ENCODE data around the gene TMEM92.
"Not testable (repeated sequence)": the region's sequence is repeated elsewhere in the genome, so short reads cannot be mapped to it uniquely, and the experiment has no call there.

The TMEM92 gene

DNA sequence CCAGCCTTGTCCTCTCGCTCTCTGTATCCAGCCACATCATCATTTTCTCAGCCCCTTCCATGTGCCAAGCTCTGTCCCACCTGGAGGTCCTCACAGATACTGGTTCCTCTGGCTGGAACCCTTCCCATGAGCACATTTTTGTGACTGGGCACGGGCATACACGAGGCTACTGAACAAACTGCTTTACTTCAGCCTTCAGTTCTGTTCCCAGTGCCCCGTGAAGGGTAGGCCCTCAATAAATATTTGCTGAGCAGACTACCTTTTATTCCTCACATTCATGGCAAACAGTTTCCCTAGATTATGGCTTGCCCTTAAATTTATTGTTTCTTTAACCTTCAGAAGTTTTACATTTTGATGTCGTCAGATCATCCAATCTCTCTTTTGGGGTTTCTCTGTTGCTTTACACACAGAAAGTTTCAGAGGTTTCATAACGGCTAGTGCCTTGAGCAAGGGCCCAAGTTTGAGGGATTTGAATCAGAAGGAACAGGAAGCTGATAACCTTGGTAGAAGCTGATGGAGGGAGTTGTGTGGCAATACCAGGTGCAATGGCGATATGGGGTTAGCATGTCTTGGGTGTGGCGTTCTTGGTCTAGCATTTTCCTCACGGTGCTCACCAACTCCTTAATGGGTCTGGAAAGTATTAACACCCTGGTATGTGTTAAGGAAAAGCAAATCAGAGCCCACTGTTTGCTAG, 27.8 kb downstream of the TMEM92 start:
- DNase-seq: no peak

DNA sequence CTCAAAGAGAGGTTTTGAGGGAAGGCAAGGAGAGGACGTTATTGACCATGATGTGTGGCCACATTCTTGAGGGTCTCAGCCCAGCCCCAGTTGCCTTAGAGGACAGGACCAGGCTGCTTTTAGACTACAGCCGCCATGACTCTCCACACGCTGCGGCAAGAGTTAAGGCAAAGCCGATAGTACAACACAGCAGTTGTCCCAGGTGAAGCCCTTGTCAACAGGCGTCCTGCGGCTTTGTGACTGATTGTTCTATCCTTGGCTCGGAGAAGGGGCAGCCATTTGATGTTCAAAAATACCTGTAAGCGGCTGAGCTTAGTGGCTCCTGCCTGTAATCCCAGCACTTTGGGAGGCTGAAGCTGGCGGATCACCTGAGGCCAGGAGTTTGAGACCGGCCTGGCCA, 28.8 kb downstream of the TMEM92 start:
- DNase-seq: no peak

DNA sequence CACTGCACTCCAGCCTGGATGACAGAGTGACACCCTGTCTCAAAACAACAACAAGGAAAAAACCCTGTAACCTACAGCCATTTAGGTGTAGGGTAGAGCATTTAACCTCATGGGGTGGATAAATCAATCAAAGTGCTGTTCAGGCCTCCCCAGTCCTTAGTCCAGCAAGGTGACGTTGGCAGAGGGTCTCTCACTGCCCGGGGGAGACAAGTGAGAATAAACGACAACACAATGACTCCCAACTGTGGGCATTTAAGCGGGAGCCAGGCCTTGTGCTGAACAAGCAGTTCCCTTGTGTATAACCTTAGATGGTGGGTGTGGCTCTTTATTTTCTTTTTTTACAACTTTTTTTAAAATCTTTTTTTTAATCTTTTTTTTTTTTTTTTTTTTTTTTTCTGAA, 29.3 kb downstream of the TMEM92 start:
- no peak for DNase-seq

DNA sequence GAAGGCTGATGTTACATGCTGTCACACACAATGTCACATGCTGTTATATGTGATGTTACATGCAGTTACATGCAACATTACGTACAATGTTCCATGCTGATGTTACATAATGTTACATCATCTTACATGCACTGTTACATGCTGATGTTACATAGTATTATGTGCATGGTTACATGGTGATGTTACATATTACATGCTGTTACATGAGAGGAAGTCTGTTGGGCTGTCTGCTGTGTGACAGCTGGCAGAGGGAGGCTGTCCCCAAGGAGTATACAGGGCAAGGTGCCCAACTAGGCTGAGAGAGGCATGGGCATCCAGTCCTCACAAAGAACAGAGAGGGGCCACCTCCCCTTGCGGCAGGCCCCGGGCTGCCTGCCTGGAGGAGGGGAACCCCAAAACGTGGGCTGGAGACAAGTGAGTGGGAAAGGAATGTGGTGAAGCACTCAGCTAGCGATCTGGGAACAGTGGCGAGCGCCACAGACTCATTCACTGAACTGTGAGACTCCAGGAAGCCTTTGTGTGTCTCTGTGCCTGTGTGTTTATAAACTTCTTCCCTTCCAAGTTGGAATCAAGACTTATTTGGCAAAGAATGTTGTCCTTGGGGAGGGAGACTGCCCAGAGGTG, 30.6 kb downstream of the TMEM92 start:
- no peak for DNase-seq

DNA sequence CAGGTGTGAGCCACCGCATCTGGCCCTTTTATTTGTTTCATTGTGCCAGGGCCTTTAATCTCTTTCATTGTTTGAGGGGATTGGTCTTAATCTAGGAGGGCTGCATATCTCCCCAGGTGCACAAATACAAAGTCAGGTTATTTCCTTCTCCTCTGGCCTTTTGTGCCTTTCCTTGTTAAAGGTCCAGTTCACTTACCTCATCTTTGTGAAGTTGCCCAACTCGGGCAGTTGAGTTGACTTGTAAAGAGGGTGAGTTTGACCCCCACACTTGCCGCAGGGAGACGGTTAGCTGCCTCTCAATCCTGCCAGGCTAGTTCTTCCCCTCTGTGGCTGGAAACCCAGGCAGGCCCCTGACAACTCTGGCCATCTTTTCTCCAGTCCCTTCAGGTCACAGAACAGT, 33.4 kb downstream of the TMEM92 start:
- no peak for DNase-seq

DNA sequence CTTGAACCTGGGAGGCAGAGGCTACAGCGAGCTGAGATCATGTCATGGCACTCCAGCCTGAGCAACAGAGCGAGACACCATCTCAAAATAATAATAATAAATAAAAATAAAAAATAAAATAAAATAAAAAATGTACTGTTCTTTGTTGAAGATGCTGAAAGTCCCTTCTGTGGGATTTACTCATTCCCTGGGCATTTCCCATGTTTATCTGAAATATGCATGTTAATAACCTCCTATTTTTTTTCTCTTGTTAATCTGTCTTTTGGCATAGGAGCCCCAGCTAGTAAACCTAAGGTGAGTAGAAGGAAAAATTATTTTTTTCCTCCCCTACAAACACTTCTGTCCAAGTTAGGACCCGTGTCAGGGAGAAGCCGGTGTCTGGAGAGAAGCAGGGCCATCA, 34.4 kb downstream of the TMEM92 start:
- peak; percentile 28 for DNase-seq

DNA sequence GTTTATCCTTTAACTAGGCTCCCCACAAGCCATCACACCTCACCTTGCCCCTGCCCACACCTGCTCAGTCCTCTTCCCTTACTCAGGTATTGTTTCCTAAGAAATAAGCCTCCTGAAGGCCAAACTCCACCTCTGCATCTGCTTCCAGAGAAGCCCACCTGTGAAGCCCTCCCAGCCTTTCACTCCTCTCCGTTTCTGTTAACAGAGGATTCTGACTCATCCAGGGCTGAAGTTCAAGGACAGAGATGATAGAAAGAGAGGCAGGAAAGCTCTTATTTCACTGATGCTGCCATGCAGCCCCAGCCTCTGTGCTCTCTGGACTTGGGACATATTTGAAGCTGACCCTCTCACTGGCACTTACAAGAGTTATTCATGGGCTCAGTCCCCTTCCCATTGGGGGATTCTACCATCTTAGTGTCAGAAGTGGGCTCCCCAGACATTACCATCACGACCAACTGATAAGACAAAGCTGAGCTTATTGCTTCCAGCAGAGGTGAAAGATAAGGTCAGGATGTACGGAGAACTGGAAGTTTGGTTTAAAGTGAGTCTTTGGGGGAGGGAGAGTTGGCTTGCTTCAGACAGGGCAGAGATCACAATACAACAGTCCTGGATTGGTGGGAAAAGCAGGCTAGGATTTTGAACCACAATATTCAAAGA, 36.3 kb downstream of the TMEM92 start:
- no peak for DNase-seq

DNA sequence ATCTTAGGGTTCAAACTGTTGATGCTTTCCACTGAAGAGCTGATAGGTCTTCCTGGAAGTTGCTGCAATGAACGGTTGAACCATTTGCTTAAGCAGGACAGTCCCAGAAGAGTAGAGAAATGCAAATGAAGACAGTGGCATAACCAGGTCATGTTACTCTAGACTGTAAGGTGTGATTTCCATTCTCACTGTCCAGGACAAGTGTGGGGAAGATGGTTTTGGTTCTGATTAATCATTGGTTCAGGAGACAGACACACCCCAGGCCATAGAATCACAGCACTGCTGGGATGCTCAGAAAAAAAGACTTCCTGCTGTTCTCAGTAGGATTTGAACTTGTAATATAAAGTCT, 36.8 kb downstream of the TMEM92 start:
- no peak for DNase-seq

DNA sequence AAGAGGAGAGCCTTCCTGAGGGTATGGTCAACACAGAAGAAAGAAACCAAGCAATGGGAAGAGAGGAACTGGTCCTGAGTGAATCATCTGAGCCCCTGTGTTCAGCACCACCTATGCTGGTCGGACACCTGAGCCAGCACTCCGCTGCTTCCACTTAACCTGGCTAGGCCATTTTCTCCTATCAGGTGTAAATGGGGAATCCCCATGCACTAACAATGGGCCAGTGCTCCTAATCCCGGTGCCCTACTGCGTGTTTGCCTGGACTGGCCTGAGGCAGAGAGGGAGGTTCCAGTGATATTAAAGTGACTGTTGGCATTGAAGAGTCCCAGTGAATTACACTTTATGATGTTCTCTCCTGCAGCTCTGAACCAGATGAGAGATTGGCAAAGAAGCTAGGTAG, 37.2 kb downstream of the TMEM92 start:
- no peak for DNase-seq

DNA sequence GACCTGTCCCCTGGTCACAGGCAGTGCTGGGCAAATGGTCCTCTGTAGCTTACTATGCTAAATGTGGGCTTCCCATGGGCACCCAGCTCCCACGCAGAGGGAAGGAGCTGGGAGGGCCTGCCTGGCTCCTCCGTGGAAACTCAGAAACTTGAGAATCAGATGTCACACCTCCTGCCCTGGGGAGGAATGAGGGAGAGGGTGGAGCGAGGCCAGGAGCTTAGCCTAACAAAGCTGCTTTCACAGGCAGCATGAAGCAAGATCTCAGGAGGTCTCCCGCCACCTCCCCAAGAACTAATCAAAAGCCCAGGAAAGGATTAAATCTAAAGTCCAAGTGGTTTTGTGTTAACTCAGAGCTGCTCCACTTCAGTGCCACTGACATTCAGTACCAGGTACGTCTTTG, 38.0 kb downstream of the TMEM92 start:
- no peak for DNase-seq

DNA sequence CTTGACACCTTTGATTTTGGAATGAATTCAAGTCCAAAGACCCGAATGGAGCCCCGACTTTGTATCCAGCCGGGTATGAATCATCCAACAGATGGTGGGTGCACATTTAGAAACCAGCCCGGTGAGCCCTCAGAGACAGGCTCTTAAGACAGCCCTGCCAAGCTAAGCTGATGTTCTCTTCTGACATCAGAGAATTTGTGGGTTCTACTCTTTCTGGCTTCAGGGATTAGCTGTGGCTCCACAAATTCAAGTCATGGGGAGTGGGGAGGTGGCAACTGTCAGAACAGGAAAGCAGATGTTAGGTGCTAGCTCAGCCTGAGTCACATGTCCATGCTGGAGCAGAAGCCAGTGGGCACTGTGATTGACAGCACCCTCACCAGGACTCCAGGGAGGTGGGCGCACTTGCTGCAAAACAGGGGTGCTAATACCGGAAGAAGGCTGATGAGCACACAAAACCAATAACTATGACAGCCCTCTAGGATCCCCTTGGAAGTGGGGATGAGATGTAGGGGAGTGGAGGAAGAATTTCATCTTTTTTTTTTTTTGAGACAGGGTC, 40.3 kb downstream of the TMEM92 start:
- no peak for DNase-seq

DNA sequence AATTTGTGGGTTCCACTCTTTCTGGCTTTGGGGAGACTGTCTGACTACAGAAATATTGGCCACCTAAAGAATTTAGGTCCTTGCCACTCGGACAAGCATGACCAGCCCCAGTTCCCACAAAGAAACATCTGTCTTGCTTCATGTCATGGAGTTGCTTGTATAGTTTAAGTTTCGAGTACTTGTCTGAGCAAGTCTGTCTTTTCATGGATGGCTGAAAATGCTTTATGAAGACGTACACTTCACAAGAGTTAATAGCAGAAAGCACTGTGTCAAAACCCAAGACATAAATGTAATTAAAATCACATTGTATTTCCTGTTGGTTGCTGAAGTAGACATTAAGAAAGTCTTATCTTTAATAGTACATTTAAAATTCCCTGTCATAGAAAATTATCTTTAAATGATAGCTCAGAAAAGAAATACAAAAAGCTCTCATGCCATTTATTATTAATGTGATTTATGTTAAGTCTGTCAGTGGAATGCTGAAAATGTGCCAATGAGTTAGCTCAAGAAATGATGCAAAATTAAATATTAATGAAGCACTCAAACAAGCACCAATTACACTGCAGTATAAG, 41.8 kb downstream of the TMEM92 start:
- no peak for DNase-seq

DNA sequence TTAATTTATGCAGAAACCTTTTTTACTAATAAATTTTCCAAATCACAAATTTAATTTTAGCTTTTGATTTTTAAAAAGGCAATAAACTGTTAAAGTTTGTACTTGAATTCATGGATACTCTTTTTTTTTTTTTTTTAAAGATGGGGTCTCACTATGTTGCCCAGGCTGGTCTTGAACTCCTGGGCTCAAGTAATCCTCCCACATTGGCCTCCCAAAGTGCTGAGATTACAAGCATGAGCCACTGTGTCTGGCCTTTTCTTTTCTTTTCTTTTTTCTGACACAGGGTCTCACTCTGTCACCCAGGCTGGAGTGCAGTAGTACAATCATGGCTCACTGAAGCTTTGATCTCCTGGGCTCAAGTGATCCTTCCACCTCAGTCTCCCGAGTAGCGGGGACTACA, 42.4 kb downstream of the TMEM92 start:
- DNase-seq: not testable (repeated sequence)

DNA sequence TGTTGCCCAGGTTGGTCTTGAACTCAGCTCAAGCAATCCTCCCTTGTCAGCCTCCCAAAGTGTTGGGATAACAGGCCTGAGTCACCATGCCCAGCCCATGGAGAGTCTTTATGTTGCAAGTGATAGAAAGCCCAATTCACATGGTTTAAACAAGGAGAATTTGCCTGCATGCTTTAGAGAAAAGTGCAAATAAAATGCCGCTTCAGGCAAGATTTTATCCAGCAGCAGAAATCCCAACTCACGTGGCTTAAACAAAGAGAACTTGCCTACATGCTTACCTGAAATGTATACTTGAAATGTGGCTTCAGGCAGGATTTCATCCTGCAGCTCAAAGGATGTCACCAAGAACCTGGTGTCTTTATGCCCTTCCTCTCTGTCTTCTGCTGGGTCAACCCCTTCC, 42.9 kb downstream of the TMEM92 start:
- no peak for DNase-seq

DNA sequence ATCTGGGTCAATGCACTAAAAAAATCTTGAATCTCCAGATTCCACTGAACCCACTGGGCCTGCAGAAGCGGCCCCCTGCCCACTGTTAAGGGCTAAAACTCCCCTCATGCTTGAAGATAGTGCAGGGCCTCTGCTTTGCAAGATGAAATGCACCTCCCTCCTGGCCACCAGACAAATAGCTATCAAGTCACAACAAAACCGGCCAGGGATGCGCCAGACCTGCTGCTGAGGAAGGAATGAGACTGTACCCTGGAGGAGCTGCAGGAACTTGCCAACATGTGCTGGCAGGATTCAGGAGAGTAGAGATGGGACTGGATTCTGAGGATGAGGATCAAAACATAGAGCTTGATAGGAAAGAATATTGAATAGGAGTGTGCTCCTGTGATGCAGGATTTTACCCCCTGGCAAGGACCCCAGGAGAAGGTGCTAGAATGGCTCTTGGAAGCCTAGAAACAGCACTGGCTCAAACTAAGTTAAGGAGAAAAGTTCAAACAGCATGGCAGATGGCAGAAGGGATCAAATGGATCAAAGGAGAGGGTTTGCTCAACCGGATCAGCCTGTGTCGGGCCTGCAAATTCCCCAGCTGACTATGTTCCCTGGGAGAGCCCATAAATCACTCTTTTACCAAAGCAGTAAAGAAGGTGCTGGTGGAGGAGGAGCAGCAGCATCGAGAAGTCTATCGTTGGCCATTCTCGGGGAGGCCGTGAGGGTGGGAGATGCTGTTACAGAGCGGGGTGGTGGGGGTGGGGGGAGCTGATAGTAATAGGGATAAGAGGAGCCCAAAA, 44.4 kb downstream of the TMEM92 start:
- DNase-seq: no peak

DNA sequence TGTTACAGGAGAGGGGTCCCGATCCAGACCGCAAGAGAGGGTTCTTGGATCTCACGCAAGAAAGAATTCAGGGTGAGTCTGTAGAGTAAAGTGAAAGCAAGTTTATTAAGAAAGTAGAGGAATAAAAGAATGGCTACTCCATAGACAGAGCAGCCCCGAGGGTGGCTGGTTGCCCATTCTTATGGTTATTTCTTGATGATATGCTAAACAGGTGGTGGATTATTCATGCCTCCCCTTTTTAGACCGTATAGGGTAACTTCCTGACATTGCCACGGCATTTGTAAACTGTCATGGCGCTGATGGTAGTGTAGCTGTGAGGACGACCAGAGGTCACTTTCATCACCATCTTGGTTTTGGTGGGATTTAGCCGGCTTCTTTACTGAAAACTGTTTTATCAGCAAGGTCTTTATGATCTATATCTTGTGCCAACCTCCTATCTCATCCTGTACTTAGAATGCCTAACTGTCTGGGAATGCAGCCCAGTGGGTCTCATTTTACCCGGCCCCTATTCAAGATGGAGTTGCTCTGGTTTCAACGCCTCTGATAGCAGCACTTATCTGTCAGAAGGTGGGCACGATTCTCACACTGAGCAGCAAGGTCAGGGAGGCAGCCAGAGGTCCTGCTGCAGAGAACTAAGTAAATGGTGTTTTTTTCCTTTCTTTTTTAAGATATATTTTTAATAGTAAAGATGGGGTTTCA, 45.2 kb downstream of the TMEM92 start:
- DNase-seq: no peak

DNA sequence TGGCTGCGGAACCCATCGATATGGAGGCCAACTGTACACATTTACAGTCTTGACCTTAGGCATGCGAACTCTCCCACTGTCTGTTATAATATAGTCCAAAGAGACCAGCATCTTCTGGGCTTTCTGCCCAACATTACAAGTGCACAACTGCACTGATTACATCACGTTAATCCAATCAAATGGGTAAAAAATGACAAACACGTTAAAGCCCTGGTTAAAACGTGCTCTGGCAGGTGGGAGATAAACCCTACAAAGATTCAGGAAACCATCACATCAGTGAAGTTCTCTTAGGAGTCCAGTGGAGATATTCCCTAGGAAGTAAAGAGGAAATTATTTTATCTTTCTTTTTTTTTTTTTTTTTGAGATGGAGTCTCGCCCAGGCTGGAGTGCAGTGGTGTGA, 48.0 kb downstream of the TMEM92 start:
- DNase-seq: no peak

DNA sequence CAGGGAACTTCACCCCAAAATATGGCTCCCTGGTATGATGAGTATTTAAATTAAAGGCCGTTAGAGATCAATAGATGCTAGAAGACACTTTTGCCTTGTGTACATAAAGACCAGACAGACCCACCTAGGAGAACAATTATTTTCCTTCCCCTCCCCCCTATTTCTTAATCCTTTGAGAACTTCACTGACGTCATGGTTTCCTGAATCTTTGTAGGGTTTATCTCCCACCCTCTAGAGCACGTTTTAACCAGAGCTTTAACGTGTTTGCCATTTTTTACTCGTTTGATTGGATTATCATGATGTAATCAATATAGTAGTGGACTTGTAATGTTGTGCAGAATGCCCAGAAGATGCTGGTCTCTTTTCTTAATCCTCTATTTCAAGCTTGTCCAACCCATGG, 48.8 kb downstream of the TMEM92 start:
- no peak for DNase-seq

DNA sequence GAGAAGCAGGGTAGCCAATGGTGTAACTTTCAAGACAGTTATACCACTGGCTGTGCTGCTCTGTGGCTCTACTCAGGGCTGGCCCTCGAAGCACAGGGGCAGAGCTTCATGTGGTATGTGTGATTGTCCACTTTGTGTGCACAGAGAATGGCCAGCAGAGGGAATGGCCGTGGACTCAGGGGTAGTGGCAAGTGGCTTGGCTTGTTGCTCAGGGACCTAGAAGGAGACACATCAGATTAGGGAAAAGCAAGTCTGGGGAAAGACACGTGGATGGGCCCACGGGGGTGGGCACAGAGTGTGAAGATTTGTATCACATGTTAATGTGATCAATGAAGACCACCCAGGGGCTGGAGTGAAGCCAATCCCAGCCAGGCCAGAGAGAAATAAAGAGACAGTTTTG, 51.6 kb downstream of the TMEM92 start:
- no peak for DNase-seq

DNA sequence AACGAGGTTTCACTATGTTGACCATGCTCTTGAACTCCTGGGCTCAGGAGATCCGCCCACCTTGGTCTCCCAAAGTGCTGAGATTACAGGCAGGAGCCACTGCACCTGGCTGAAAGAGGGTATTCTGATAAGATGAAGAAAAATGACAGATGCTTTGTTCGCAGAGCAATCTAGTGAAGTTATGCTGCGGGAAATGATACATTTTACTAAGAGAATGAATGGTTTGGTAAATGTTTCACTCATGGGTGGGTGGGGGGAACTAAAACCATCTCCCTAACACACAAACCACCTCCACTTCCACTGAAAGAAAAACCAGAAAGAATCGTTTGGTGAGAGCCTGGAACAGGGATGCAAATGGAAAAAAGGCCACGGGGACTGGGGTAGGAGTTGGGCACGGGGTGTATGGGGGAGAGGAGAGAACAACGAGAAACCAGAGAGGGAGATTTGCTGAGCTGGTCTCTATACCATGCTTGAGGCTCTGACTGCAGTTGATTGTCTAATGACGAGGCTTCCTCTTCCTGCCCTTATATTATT, 52.6 kb downstream of the TMEM92 start:
- DNase-seq: no peak

DNA sequence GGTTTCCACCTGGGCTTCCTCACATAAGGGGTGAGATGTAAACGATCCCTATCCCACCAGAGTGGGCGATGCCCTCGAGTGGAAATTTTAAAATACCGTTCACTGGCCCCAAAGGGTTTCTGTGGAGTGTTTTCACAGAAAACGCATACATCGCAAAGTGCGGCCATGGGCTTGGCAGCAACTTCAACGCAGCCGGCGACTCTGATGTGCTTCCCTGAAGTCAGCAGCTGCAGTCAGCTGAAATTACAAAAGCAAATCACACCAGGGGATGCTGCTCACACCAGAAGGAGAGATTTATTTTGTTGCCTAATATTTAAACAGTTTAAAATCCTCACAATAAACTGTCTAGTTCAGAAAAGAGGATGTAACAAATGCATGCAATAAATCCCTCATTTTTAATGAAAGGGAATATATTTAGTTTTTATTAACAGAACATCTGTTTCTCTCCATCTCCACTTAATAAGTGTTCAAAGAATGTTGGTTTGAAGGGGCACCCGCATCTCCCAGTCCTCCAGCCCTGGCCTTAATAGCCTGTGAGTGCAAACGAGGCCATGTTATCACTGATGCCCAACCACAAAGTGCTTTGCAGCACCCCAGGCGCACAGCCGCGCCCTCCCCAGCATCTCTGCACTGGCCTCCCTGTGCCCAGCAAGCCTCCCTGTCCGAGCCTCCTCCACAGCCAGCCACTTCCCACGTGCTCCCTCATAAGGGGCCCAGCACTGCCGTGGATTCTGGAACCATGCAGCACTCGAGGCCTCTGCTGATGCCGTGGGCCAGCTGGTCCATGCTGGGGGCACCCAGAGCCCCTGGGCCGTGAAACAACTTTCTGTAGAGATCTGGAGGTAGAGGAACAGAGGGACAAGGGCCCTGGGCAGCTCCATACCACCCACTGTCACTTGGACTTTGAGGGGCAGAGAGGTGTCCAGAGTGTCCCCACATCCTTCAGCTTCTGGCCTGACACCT, 54.4 kb downstream of the TMEM92 start:
- no peak for DNase-seq
